HCT116 (cell line): ENCODE data around the gene HIVEP3. TPM values are rescaled to one million over a fixed set of nuclear protein-coding genes. Genes with fewer than 3 reads are reported as not detected.
A peak's percentile ranks its signal among the peaks of the same experiment; 100 is the strongest.

ENCODE experiments used
- ATAC-seq: fragments of 200-7000 bp; cut with Tn5 transposase; 2 replicates; pipeline ENCODE4 v1.9.1; 2020; ENCODE audit warnings: mild to moderate bottlenecking, moderate library complexity
- BruUV-seq: library from RNA; stranded (reverse); fragments of 400-500 nt; replicated peaks from 2 replicates; lab custom pipeline; 2021; lab: Mats Ljungman, UMichigan
- CTCF ChIA-PET: fragments of 300-600 bp; sonication (Branson Sonifier 250); formaldehyde crosslinking; loops from one replicate; lab custom pipeline; 2021; ENCODE audit warnings: antibody characterized with exemption; lab: Charles Lee
- POLR2A ChIA-PET: fragments of 300-600, 350-600 bp; sonication (Branson Sonifier 250); formaldehyde crosslinking; loops from one replicate; lab custom pipeline; 2021; ENCODE audit warnings: antibody characterized with exemption; lab: Charles Lee
- RAD21 ChIA-PET, 2 experiments: fragments of 300-600 bp; sonication (Branson Sonifier 250); formaldehyde crosslinking; loops; one replicate each; lab custom pipeline; 2023; ENCODE audit warnings: low total read pairs in 2 of 2; ENCODE audit not compliant: uncharacterized antibody in 2 of 2, unreplicated experiment in 2 of 2, low non-redundant PET in 1 of 2; lab: Charles Lee
- DNase-seq: peaks from one replicate; pipeline ENCODE4 v3.0.0-alpha.2; 2010; ENCODE audit warnings: low read depth, low spot score
- H2AFZ ChIP-seq: fragments of 200-600 bp; shearing (Covaris generic), sonication (generic); 2 replicates; pipeline ENCODE4 v1.6.1; 2017; ENCODE audit warnings: low read depth, mixed run types, mixed read lengths, antibody characterized with exemption, low read length; ENCODE audit not compliant: poor library complexity, severe bottlenecking
- H3K27ac ChIP-seq: 2 replicates; pipeline ENCODE4 v1.5.1; 2012; ENCODE audit warnings: low read depth, low read length
- H3K27me3 ChIP-seq: fragments of 200-600 bp; sonication (generic); 2 replicates; pipeline ENCODE4 v1.6.1; 2016; ENCODE audit warnings: mixed run types, low read length, mixed read lengths; ENCODE audit not compliant: insufficient read depth
- H3K36me3 ChIP-seq, 2 experiments: fragments of 200-500 bp in 1 of 2; fragments of 200-600 bp in 1 of 2; sonication (Bioruptor generic) in 1 of 2; sonication (generic) in 1 of 2; 2 replicates each; pipeline versions ENCODE4 v1.5.1 to v1.6.1; 2014 to 2016; ENCODE audit warnings: low read length in 2 of 2, inconsistent platforms in 1 of 2, mixed read lengths in 1 of 2, mixed run types in 1 of 2; ENCODE audit not compliant: insufficient read depth in 2 of 2, control insufficient read depth in 1 of 2
- H3K4me1 ChIP-seq, 2 experiments: fragments of 200-600 bp in 1 of 2; sonication (generic) in 1 of 2; 2 replicates each; pipeline versions ENCODE4 v1.5.1 to v1.6.1; 2012 to 2017; ENCODE audit warnings: low read length in 2 of 2, inconsistent platforms in 1 of 2, mild to moderate bottlenecking in 1 of 2, mixed read lengths in 1 of 2, mixed run types in 1 of 2, moderate library complexity in 1 of 2; ENCODE audit not compliant: insufficient read depth in 2 of 2, control insufficient read depth in 1 of 2
- H3K4me2 ChIP-seq: fragments of 200-600 bp; sonication (generic); 2 replicates; pipeline ENCODE4 v1.6.1; 2017; ENCODE audit warnings: mixed run types, low read length, mixed read lengths
- H3K4me3 ChIP-seq, 2 experiments: fragments of 200-600 bp in 1 of 2; sonication (generic) in 1 of 2; replicated peaks in 1 of 2; 2 replicates each; pipeline ENCODE4 v1.5.1; 2011 to 2016; ENCODE audit warnings: low read length in 2 of 2, control low read depth in 1 of 2, low read depth in 1 of 2, mild to moderate bottlenecking in 1 of 2, mixed read lengths in 1 of 2, mixed run types in 1 of 2
- H3K79me2 ChIP-seq: fragments of 200-600 bp; sonication (generic); 2 replicates; pipeline ENCODE4 v1.6.1; 2017; ENCODE audit warnings: mild to moderate bottlenecking, mixed run types, low read length, moderate library complexity, mixed read lengths; ENCODE audit not compliant: insufficient read depth
- H3K9ac ChIP-seq: fragments of 200-600 bp; sonication (generic); 2 replicates; pipeline ENCODE4 v1.6.1; 2016; ENCODE audit warnings: low read length, mixed read lengths
- H3K9me2 ChIP-seq: fragments of 200-600 bp; sonication (generic), shearing (Covaris generic); 2 replicates; pipeline ENCODE4 v1.6.1; 2017; ENCODE audit warnings: mixed run types, mild to moderate bottlenecking, moderate library complexity; ENCODE audit not compliant: insufficient read depth
- H3K9me3 ChIP-seq, 2 experiments: fragments of 200-500 bp in 1 of 2; fragments of 200-600 bp in 1 of 2; sonication (Bioruptor generic) in 1 of 2; sonication (generic) in 1 of 2; 2 replicates each; pipeline ENCODE4 v1.6.1; 2014 to 2017; ENCODE audit warnings: low read length in 2 of 2, mixed read lengths in 2 of 2, inconsistent platforms in 1 of 2, low read depth in 1 of 2, mild to moderate bottlenecking in 1 of 2, mixed run types in 1 of 2, moderate library complexity in 1 of 2; ENCODE audit not compliant: control insufficient read depth in 1 of 2, insufficient read depth in 1 of 2
- H4K20me1 ChIP-seq: fragments of 200-600 bp; sonication (generic), shearing (Covaris generic); 2 replicates; pipeline ENCODE4 v1.6.1; 2017; ENCODE audit warnings: mixed run types, mild to moderate bottlenecking, moderate library complexity; ENCODE audit not compliant: insufficient read depth
- CBX3 ChIP-seq: IDR thresholded peaks from 2 replicates; pipeline ENCODE4 v1.6.1; 2012; ENCODE audit warnings: low read depth
- CEBPB ChIP-seq: IDR thresholded peaks from 2 replicates; pipeline ENCODE4 v1.6.1; 2012; ENCODE audit warnings: low read depth
- EGR1 ChIP-seq: IDR thresholded peaks from 2 replicates; pipeline ENCODE4 v1.6.1; 2012; ENCODE audit warnings: low read depth
- EZH2 ChIP-seq: fragments of 200-600 bp; sonication (generic); IDR thresholded peaks from 2 replicates; pipeline ENCODE4 v1.6.1; 2017; ENCODE audit warnings: antibody characterized with exemption, mixed run types
- FOSL1 ChIP-seq: IDR thresholded peaks from 2 replicates; pipeline ENCODE4 v1.6.1; 2012; ENCODE audit warnings: low read depth
- POLR2A ChIP-seq: IDR thresholded peaks from 2 replicates; pipeline ENCODE4 v1.7.0; 2011; ENCODE audit warnings: borderline replicate concordance; ENCODE audit not compliant: insufficient read depth, insufficient read length; ENCODE audit errors: extremely low read depth
- POLR2AphosphoS5 ChIP-seq: IDR thresholded peaks from 2 replicates; pipeline ENCODE4 v1.6.1; 2011; ENCODE audit warnings: mild to moderate bottlenecking, low read depth, low read length, moderate library complexity
- RAD21 ChIP-seq: IDR thresholded peaks from 2 replicates; pipeline ENCODE4 v1.6.1; 2012; ENCODE audit warnings: low read depth, mild to moderate bottlenecking
- SIN3A ChIP-seq: IDR thresholded peaks from 2 replicates; pipeline ENCODE4 v1.6.1; 2012; ENCODE audit warnings: low read depth
- SP1 ChIP-seq: IDR thresholded peaks from 2 replicates; pipeline ENCODE4 v1.6.1; 2012; ENCODE audit warnings: low read depth
- YY1 ChIP-seq: IDR thresholded peaks from 2 replicates; pipeline ENCODE4 v1.6.1; 2011; ENCODE audit warnings: low read length, low read depth, moderate library complexity, mild to moderate bottlenecking; ENCODE audit not compliant: insufficient replicate concordance; ENCODE audit errors: extremely low read depth
- ZBTB33 ChIP-seq: IDR thresholded peaks from 2 replicates; pipeline ENCODE4 v1.6.1; 2011; ENCODE audit warnings: mild to moderate bottlenecking, low read length, moderate library complexity; ENCODE audit not compliant: insufficient replicate concordance; ENCODE audit errors: extremely low read depth
- ZFX ChIP-seq: fragments of 450-650 bp; IDR thresholded peaks from 2 replicates; pipeline ENCODE4 v1.6.1; 2017
- intact Hi-C: fragments of 100-400 bp; cut with micrococcal nuclease; formaldehyde crosslinking; loops from 2 replicates; pipeline ENCODE4 v1.10.0; 2022
- total RNA-seq: library from RNA; stranded (reverse); gene quantifications from one replicate; pipeline ENCODE4 v1.2.1, GENCODE V29; 2021; ENCODE audit not compliant: unreplicated experiment
- TF ChIP-seq, protein P1 (sequence below): IDR thresholded peaks from 2 replicates; pipeline ENCODE4 v1.6.1; 2012
- TF ChIP-seq, protein P2 (sequence below): IDR thresholded peaks from 2 replicates; pipeline ENCODE4 v1.6.1; 2012; ENCODE audit warnings: low read depth

HIVEP3 gene
- total RNA-seq, 1 experiment from 2014 or later: 7.1 TPM

GRCh38 chr1:41726899-41727748 lies 191.6 kb downstream of the HIVEP3 start:
- ChIA-PET RAD21 (no interaction called here), POLR2A (no interaction called here)
- Histone ChIP-seq H3K36me3 (no peaks in the 10 kb centered on the region), H3K4me2 (no peak overlapping the region), H3K27me3 (peaks cover 9% of the 10 kb centered on the region; the same call in 1 of the 2 replicates), H2AFZ (no peak overlapping the region), H3K27ac (no peak overlapping the region), H4K20me1 (no peaks in the 10 kb centered on the region), H3K4me1 (no peaks in the 10 kb centered on the region), H3K9me2 (no peaks in the 10 kb centered on the region)
- intact Hi-C loops: no loop called here
- ATAC-seq (peak; percentile 44; the same call in 1 of the 2 replicates), DNase-seq (no peak)
- TF ChIP-seq RAD21: peak; percentile 14; the same call in 1 of the 2 replicates
- no peak for TF ChIP-seq CEBPB
- TF ChIP-seq, all 23 proteins: peak for 1
- Histone ChIP-seq H3K9me3 (no peaks in the 10 kb centered on the region), H3K4me3 (no peak overlapping the region), H3K79me2 (no peaks in the 10 kb centered on the region), H3K9ac (no peak overlapping the region)
- BruUV-seq: no TSS peak
- CTCF ChIA-PET: no interaction called here

DNA sequence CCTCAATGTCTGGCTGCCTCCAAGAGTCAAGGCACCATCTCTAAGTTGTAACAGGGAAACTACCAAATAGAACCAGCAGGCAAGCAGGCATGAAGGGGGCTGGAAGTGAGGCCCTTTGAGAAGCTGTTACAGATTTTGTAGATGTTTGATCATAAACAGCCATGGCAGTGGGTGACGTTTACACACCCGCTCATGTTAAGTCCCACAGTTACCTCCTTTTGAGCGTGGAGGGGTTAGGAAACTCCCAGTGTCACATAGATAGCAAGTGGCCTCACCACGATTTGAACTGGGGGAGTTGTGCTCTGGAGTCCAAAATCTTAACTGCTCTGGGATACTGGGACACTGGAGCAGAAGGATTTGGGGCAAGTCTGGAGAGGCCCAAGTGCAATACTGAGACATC lies 192.4 kb downstream of the HIVEP3 start:
- Histone ChIP-seq H3K4me1 (no peaks in the 10 kb centered on the region), H3K9me3 (no peaks in the 10 kb centered on the region), H3K9me2 (no peaks in the 10 kb centered on the region), H3K4me2 (no peak overlapping the region), H4K20me1 (no peaks in the 10 kb centered on the region), H3K27me3 (peaks cover 9% of the 10 kb centered on the region; the same call in 1 of the 2 replicates), H3K27ac (no peak overlapping the region), H3K9ac (no peak overlapping the region), H3K4me3 (no peak overlapping the region), H3K79me2 (no peaks in the 10 kb centered on the region), H2AFZ (no peak overlapping the region), H3K36me3 (no peaks in the 10 kb centered on the region)
- CTCF ChIA-PET: no interaction called here
- BruUV-seq: no TSS peak
- DNase-seq (no peak), ATAC-seq (no peak)
- POLR2A ChIA-PET: no interaction called here
- intact Hi-C loops: no loop called here
- RAD21 ChIA-PET: no interaction called here
- TF ChIP-seq POLR2AphosphoS5 (no peak), SP1 (no peak), EGR1 (no peak), CBX3 (no peak), FOSL1 (no peak), ZBTB33 (no peak), YY1 (no peak), SIN3A (no peak), ZFX (no peak), POLR2A (no peak), EZH2 (no peak)
- TF ChIP-seq, protein P1, sequence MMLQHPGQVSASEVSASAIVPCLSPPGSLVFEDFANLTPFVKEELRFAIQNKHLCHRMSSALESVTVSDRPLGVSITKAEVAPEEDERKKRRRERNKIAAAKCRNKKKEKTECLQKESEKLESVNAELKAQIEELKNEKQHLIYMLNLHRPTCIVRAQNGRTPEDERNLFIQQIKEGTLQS: no peak
- TF ChIP-seq, protein P2, sequence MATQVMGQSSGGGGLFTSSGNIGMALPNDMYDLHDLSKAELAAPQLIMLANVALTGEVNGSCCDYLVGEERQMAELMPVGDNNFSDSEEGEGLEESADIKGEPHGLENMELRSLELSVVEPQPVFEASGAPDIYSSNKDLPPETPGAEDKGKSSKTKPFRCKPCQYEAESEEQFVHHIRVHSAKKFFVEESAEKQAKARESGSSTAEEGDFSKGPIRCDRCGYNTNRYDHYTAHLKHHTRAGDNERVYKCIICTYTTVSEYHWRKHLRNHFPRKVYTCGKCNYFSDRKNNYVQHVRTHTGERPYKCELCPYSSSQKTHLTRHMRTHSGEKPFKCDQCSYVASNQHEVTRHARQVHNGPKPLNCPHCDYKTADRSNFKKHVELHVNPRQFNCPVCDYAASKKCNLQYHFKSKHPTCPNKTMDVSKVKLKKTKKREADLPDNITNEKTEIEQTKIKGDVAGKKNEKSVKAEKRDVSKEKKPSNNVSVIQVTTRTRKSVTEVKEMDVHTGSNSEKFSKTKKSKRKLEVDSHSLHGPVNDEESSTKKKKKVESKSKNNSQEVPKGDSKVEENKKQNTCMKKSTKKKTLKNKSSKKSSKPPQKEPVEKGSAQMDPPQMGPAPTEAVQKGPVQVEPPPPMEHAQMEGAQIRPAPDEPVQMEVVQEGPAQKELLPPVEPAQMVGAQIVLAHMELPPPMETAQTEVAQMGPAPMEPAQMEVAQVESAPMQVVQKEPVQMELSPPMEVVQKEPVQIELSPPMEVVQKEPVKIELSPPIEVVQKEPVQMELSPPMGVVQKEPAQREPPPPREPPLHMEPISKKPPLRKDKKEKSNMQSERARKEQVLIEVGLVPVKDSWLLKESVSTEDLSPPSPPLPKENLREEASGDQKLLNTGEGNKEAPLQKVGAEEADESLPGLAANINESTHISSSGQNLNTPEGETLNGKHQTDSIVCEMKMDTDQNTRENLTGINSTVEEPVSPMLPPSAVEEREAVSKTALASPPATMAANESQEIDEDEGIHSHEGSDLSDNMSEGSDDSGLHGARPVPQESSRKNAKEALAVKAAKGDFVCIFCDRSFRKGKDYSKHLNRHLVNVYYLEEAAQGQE: no peak
